GM13976 (cell line): ENCODE results near the gene UTRN.
A peak's percentile ranks its signal among the peaks of the same experiment; 100 is the strongest.

Source experiments
- DNase-seq: peaks from one replicate; pipeline ENCODE4 v3.0.0; 2012; ENCODE audit warnings: low spot score
- CTCF ChIP-seq: IDR thresholded peaks from 2 replicates; pipeline ENCODE4 v1.5.1; 2012; ENCODE audit warnings: borderline replicate concordance, mild to moderate bottlenecking; ENCODE audit not compliant: insufficient read depth; ENCODE audit errors: extremely low read depth, missing control alignments, control extremely low read depth
- in situ Hi-C: fragments of 300-500 bp; cut with MboI; formaldehyde crosslinking; loops from one replicate; pipeline ENCODE4 v1.12.0; 2022; ENCODE audit warnings: low sequenced_read_pairs, mixed read lengths, inconsistent platforms; ENCODE audit not compliant: unreplicated experiment

Gene UTRN

GRCh38 chr6:144298194-144298593 lies 13.1 kb downstream of the UTRN start:
- no peak for DNase-seq
- in situ Hi-C loops = no loop called here
- no peak for TF ChIP-seq CTCF

- no peak for DNase-seq
- TF ChIP-seq CTCF = no peak
- in situ Hi-C loops = no loop called here
Observed at GRCh38 chr6:144298916-144299315, 13.8 kb downstream of the UTRN start.

GRCh38 chr6:144302701-144303372 lies 17.7 kb downstream of the UTRN start:
- TF ChIP-seq CTCF = no peak
- in situ Hi-C loops = no loop called here
- no peak for DNase-seq

GRCh38 chr6:144304223-144304848 lies 19.2 kb downstream of the UTRN start:
- no peak for DNase-seq
- in situ Hi-C loops = no loop called here
- no peak for TF ChIP-seq CTCF

GRCh38 chr6:144305567-144305966 lies 20.4 kb downstream of the UTRN start:
- DNase-seq = no peak
- TF ChIP-seq CTCF = no peak
- in situ Hi-C loops = no loop called here

- DNase-seq = peak; percentile 36
- TF ChIP-seq CTCF = no peak
- in situ Hi-C loops = no loop called here
Observed at GRCh38 chr6:144305985-144306384, 20.9 kb downstream of the UTRN start.
